ENCODE measurements around the gene LEUTX.
A peak's percentile ranks its signal among the peaks of the same experiment; 100 is the strongest.

The LEUTX gene

GRCh38 chr19:39824143-39825092, 45.8 kb downstream of the LEUTX start:
- FAIRE-seq (no peak), DNase-seq (ENCODE audit: low spot score) (no peak)

- FAIRE-seq (no peak), DNase-seq (ENCODE audit: low spot score) (no peak)
These were observed 46.4 kb downstream of the LEUTX start for GRCh38 chr19:39825093-39825463.

GRCh38 chr19:39825531-39826076, 47.0 kb downstream of the LEUTX start:
- FAIRE-seq (no peak), DNase-seq (ENCODE audit: low spot score) (no peak)

DNA sequence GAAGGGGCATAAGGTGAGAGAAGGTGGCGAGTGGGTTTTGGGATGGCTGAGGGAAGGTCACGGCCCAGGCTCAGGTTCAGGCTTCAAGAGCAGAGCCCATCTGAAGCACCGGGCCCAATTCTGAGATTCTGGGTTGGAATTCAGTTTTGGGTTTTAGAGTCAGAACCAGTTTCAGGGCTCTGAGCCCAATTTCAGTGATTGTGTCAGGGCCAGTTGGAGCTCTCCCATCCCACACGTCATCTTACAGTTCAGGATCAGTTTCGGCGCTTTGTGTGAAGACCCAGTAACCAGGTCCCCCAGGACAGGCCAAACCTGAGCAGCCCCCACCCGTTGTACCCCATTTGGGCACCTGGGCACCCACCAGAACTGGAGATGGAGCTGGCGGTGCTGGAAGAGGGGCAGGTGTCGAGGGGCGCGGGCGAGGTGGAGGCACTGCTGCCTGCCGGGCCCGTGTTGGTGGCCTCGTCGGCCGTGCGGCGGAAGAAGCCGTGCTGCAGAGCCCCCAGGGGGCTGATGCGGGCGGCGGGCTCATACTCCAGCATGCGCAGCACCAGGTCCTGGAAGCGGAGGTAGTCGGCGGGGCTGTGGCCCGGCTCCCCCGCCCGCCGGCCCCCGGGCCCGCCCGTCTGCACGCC, 47.8 kb downstream of the LEUTX start:
- no peak for DNase-seq (ENCODE audit: low spot score)
- no peak for FAIRE-seq

- FAIRE-seq = no peak
These were observed 48.6 kb downstream of the LEUTX start for GRCh38 chr19:39827216-39827615.

DNA sequence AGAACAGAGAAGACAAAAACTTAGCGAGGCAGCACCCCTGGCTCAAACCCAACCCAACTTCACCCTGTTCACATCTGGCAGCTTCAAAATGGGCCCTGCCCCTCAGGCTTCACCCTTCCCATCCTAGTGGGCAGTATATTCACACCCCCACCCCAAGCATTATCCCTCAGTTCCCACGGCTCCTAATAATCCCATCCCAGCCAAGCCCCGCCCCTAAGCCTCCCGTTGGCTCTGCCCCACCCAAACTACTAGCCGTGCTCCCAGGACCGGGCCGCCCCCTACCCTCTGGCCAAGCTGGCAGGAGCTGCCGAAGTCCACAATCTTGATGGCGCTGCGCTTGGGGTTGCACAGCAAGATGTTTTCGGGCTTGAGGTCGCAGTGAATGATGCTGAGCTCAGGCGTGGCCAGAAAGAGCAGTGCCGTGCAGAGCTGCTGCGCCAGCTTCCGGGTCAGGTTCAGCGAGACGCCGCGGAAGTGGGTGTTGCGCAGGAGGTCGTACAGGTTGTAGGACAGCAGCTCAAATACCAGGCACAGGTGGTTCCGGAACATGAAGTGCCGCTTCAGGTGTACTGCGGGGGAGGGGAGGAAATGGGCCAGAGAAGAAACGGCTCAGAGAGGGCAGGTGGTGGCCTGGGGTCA, 49.5 kb downstream of the LEUTX start:
- FAIRE-seq = no peak
- no peak for DNase-seq (ENCODE audit: low spot score)

More at GRCh38 chr19:39827216-39827615, 48.6 kb downstream of the LEUTX start:
- DNase-seq (ENCODE audit: low spot score) = no peak

- no peak for FAIRE-seq
- no peak for DNase-seq (ENCODE audit: low spot score)
These were observed 50.0 kb downstream of the LEUTX start for GRCh38 chr19:39828654-39829032.

DNA sequence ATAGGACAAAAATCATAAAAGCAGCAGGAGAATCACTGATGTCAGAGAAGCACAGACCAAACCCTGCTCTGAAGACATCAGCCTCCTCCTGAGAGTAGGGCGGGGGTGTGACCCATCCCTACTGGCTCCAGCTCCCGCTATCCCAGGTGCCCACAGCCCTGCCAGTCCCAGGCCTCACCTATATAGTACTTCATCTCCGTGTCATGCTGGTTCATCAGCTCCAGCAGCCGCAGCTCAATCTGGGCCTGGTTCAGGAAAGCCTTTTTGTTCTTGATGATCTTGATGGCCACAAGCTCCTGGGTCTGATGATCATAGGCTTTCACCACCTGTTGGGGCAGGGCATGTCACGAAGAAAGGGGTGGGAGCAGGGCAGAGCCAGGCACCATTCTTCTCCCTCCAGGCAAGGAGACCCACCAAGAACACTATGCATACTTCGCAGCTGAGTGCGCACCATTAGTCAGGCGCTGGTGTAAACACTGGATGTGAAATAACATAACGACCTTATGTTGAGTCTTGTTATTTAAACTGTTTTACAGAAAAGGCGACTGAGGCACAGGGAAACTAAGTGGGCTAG, 51.1 kb downstream of the LEUTX start:
- FAIRE-seq (no peak), DNase-seq (ENCODE audit: low spot score) (no peak)

DNA sequence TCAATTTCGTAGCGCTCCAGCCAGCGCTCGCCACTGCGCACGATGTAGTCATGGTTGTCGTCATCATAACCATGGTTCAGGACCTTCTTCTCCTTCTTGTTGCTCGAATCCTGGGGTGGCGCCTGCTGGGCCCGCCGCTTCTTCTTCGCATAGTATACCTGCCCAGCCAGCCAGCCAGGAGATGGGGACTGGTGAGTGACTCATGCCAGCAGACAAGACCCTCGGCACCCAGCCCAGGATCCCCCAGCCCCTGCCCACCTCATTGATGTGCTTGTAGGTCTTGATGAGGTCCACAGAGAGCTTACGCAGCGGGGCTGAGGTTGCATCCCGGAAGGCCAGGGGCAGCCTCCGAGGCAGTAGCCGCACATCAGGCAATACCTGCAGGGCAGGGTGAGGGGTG, 51.8 kb downstream of the LEUTX start:
- no peak for DNase-seq (ENCODE audit: low spot score)
- FAIRE-seq = no peak

DNA sequence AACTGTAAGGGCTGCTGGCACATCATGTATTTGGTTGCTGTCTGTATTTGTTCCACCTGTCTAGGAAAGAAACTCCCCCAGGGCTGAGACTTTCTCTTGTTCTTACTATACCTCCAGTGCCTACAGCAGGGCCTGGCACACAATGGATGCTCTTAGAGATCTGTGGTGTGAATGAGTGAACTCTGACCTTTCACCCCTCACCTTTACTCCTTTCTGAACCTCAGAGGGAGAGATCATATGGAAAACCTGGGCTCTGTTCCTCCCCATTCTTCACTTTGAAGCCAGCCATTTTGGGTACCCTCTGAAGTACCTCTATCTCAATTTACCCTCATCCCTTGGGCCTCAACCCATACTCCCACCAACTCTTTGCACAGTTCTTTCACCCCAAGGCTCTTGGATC, 52.2 kb downstream of the LEUTX start:
- no peak for DNase-seq (ENCODE audit: low spot score)
- FAIRE-seq = no peak

GRCh38 chr19:39831679-39832078, 53.0 kb downstream of the LEUTX start:
- DNase-seq (ENCODE audit: low spot score) = no peak
- FAIRE-seq = no peak

DNA sequence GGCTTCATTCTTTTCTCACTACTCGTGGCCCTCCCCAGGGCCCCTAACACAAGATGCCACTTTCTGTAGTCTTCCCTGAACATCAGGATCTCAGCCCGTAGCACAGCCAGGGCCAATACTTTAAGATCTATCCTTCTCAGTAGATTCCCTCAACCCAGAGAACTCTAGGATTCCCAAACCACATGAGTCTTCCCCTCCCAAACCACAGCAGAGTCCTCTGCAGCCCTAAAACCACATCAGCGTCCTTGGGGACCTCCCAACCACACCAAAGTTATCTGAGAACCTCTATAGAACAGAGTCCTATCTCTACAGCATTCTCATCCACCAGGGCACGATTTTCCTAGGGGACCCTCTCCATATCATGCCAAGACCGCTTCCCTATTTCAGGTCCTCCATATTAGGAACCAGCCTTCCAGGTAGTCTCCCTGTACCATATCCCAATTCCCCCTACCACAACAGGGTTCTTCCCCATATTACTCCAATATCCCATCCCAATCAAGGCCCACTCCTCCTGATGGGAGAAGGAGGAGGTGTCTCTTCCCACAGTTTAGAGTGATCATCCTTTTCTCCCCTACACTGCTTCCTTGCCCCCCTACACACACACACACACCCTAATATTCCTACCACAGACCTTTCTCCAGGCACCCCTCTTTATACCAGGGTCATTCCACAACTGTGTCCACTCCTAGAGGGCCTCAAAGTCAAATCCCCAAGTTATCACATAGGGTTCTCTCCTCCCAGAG, 53.9 kb downstream of the LEUTX start:
- no peak for FAIRE-seq
- DNase-seq (ENCODE audit: low spot score) = no peak

DNA sequence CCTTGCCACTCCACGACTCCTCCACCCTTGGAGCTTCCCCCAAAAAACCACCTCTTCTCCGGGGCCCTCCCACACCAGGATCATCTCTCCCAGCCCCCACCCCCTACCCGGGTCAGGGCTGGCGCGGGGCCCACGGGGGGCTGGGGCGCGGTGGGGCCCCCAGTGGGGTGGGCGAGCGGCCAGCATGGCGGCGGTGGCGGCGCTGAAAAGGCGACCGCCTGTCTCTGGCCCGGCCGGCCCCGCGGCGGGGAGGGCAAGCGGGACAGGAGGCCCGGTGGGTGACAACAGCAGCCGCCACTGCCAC, 54.5 kb downstream of the LEUTX start:
- FAIRE-seq (no peak), DNase-seq (ENCODE audit: low spot score) (no peak)

DNA sequence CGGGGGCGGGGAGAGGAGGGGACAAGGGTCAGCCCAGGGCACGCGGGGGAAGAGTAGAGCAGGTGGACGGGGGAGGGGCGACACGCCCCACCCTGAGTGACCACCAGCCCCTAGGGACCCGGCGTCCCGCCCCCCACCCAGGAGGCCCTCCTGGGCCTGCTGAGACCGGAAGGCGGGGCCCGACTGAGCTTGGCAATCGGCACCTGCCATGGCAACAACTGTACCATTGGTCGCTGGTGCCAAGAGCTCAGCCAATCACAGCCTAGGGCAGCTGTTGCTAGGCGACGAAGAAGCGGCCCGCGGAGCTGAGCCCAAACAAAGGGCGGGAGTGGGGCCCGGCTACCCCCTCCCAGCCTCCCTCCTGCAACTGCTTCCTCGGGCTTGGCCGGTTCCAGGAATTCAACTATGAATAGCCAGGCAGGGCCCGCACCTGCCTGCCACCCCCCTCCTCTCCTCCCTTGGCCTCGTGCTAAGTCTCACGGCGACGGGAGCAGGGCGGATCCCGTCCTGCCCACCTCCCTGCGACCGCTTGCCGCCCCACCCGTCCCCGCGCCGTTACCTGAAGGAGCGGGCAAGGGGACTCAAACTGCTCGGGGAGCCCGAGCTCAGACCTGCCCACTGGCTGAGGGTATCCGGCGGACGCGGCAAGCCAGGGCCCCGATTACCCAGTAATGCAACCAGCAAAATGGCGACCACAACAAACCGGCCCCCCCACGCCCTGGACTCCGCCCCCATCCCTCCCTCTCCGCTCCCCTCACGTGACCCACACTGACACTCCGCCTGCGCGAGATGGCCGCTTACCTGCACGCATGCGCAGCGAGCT, 55.0 kb downstream of the LEUTX start, which contains the start of gene DYRK1B:
TSS of gene DYRK1B (minus strand) at position 699 of the 823 bp plus-strand sequence. CDS start 2,295 bp downstream, outside the sequence.
- DNase-seq (ENCODE audit: low spot score) (peak; percentile 91), FAIRE-seq (no peak)

DNA sequence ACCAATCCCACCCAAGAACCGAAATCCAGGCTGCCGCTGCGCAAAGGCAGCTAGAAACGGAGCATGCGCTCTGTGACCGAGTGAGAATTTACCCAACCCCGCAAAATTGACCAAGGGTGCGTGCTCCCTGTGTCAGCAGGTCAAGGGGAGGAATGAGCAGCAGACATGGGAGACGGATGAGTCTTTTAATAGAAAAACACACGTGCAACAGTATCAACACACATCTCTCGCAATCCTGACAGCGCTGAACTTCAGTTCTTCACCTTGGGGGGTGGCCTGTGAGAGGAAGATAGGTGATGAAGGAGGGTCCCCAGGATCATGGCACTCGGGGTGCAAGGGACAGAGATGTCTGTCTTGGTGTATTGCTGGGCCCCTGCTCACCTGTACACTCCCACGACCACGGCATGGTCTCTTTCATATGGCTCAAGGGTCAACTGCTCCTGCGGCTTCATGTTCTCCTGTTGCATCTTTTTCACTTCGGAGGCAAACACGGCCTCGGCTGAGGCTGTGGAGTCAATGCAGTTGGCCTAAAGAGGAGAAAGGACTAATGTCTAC, 55.7 kb downstream of the LEUTX start:
- FAIRE-seq (peak; percentile 76), DNase-seq (ENCODE audit: low spot score) (no peak)

Data from urothelium cell line (cell line).